ENCODE measurements around the gene GFPT2. TPM values are rescaled to one million over a fixed set of nuclear protein-coding genes. Genes with fewer than 3 reads are reported as not detected.

GFPT2 gene
- 57.2 and 64.9 TPM in 2 replicates for total RNA-seq (ENCODE audit: low replicate concordance)

DNA sequence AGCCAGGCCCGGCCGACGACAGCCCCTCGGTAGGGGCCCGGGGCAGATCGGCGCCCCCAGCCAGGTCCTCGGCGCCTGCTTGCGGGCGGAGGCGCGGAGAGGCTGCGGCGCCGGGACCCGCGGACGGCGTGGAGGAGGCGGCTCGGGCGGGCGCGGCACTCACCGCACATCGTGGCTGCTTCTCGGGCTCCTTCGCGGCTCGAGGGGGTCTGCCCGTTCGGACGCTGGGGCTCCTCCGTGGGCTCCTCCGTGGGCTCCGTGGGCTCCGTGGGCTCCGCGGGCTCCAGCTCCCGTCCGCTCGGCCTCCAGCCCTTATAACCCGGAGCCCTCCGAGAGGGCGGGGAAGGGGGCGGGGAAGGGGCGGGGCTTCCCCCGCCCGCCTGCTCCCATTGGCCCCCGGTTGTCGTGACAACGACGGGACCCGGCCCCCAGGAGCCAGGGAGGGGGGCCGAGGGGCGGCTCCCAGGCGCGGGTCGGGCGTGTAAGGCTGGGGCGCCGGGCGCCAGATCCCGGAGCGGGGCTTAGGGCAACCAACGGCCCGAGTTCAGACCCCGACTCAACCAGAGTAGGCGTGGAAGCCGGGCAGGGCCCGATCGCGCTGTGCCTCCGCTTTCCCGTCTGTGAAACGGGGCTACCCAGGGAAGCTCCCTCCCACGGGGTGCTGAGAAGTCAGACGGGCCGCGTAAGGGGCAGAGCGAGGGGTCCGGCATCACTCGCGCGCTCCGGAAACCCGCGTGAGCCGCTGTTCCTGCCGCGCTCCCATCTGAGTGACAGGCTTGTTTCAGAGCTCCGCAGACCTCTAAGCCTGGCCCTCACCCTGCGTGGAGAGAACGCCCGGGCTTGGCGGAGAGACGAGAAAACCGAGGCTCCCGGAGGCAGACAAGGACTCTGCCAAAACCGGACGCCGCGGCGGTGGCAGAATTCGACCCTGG, at the start of gene GFPT2:
Gene GFPT2, minus strand, starts transcription at position 289 of the 932 bp plus-strand sequence. Its CDS starts 119 bp downstream, at position 170.

GRCh38 chr5:180291943-180292831, 60.9 kb downstream of the GFPT2 start, which contains the start of gene MAPK9:
MAPK9 (minus strand) TSS chr5:180292083; CDS start chr5:180280561, 11,522 bp downstream.

Other genes with a start within 250 kb of the GFPT2 start
- gene RASGEF1C, start 144.1 kb downstream of the GFPT2 start, total RNA-seq (ENCODE audit: low replicate concordance) = not detected in 2 replicates
- 29.7 and 34.6 TPM in 2 replicates for gene MAPK9, start 61.3 kb downstream of the GFPT2 start, total RNA-seq (ENCODE audit: low replicate concordance)
- 5.3 and 12.1 TPM in 2 replicates for gene CNOT6, start 141.0 kb upstream of the GFPT2 start, total RNA-seq (ENCODE audit: low replicate concordance)
- gene SCGB3A1, start 238.2 kb upstream of the GFPT2 start, total RNA-seq (ENCODE audit: low replicate concordance) = not detected in 2 replicates